ENCODE data around the gene KCTD2.
"Not testable (repeated sequence)": the region's sequence is repeated elsewhere in the genome, so short reads cannot be mapped to it uniquely, and the experiment has no call there.

GRCh38 chr17:75043789-75044188 lies 3.2 kb upstream of the KCTD2 start:
- TF ChIP-seq CTCF (IDR thresholded peaks at IDR 0.05); POLR2AphosphoS5 (IDR thresholded peaks at IDR 0.05; ENCODE audit: low read depth, low read length): not testable (repeated sequence)

Measured in Panc1 (cell line).